Esophagus muscularis mucosa (tissue), 4 donors: ENCODE data around the gene SLC45A1.

ENCODE experiments used
- EP300 ChIP-seq: sonication (generic); formaldehyde crosslinking; IDR thresholded peaks from one replicate; pipeline ENCODE4 v1.6.1; 2017; ENCODE audit warnings: antibody characterized with exemption
- POLR2A ChIP-seq: fragments of 450-650 bp; IDR thresholded peaks from one replicate; pipeline ENCODE4 v1.6.1; 2017; ENCODE audit warnings: antibody characterized with exemption, moderate library complexity, mild to moderate bottlenecking, low read depth
- POLR2AphosphoS5 ChIP-seq, 2 donors: sonication (generic); formaldehyde crosslinking; IDR thresholded peaks; one replicate each; pipeline ENCODE4 v1.6.1; 2017; ENCODE audit warnings: antibody characterized with exemption in 2 of 2
- TF ChIP-seq, protein P1 (sequence below), 3 experiments: fragments of 200-600 bp in 2 of 3; fragments of 450-650 bp in 1 of 3; sonication (generic) in 2 of 3; IDR thresholded peaks; one replicate each; pipeline ENCODE4 v1.5.1; 2017 to 2019; ENCODE audit warnings: antibody characterized with exemption in 3 of 3, mild to moderate bottlenecking in 2 of 3, moderate library complexity in 1 of 3

DNA sequence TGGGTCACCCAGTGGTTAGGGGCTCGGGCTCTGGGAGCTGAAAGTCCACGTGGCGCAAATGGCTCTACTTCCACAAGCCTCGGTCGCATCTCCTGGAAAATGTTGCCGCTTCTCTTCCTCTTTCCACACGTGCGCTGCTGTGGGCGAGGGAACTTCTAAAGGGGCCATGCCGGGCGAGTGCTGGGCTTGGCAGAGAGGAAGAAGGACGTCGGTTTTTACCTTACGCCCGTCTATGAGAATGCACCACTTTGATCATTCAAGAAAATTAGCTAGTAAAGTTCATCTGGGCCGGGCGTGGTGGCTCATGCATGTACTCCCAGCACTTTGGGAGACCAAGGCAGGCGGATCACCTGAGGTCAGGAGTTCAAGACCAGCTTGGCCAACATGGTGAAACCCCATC lies 10.4 kb downstream of the SLC45A1 start:
- TF ChIP-seq, protein P1, sequence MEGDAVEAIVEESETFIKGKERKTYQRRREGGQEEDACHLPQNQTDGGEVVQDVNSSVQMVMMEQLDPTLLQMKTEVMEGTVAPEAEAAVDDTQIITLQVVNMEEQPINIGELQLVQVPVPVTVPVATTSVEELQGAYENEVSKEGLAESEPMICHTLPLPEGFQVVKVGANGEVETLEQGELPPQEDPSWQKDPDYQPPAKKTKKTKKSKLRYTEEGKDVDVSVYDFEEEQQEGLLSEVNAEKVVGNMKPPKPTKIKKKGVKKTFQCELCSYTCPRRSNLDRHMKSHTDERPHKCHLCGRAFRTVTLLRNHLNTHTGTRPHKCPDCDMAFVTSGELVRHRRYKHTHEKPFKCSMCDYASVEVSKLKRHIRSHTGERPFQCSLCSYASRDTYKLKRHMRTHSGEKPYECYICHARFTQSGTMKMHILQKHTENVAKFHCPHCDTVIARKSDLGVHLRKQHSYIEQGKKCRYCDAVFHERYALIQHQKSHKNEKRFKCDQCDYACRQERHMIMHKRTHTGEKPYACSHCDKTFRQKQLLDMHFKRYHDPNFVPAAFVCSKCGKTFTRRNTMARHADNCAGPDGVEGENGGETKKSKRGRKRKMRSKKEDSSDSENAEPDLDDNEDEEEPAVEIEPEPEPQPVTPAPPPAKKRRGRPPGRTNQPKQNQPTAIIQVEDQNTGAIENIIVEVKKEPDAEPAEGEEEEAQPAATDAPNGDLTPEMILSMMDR (IDR thresholded peaks at IDR 0.05): no peak
- TF ChIP-seq POLR2A: no peak
- TF ChIP-seq POLR2AphosphoS5 (IDR thresholded peaks at IDR 0.05): no peak
- TF ChIP-seq EP300: no peak
